Ecto neural progenitor cell (in vitro differentiated cells): ENCODE measurements around the gene RABGAP1L.
"Not testable (repeated sequence)": the region's sequence is repeated elsewhere in the genome, so short reads cannot be mapped to it uniquely, and the experiment has no call there.

Source experiments
- DNase-seq: peaks from one replicate; pipeline ENCODE4 v3.0.0-alpha.2; 2018; ENCODE audit warnings: low spot score

The RABGAP1L gene

DNA sequence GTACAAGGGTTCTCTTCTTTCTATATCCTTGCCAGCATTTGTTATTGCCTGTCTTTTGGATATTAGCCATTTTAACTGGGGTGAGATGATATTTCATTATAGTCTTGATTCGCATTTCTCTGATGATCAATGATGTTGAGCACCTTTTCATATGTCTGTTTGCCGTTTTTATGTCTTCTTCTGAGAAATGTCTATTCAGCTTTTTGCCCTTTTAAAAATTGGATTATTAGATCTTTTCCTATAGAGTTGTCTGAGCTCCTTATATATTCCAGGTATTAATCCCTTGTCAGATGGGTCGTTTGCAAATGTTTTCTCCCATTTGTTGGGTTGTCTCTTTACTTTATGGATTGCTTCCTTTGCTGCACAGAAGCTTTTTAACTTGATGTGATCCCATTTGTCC lies 883.3 kb downstream of the RABGAP1L start:
- no peak for DNase-seq

DNA sequence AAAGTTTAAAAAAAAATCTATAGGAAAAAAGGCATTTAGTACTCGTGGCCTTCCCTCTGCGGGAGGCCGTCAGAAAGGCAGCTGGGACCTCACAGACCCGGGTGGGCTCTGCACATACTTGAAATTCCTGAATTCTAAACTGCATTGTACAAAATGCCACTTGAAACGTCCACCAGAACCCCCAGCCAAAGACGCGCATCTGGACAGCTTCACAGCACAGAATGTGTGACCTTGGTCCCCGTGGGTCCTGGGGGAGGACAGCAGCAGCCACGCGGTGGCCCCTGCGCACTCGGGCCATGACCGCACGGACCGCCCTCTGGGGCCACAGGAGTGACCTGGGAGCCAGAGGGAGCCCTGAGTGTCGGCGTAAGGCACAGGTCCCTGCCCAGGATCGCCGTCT lies 884.5 kb downstream of the RABGAP1L start:
- DNase-seq, result peak; percentile 55

DNA sequence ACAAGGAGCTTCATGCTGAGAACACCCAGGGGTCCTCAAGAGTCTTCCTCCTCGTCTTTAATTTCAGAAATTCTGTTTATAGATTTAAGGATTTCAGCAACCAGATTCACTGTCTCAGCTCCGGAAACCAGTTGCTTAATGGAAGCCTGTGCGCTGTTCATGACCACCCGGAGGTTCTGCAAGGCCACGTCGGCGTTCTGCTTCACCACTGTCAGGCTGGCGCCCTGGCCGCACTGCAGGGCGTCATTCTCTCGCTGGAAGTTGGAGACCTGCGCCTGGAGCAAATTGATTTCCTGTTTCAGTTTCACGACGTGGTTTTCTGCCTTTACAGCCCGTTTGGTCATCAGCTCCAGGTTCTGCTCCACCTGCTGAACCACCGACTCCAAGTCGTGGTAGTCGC lies 885.3 kb downstream of the RABGAP1L start:
- DNase-seq, result not testable (repeated sequence)
